ENCODE data around the gene GNL1. TPM values are rescaled to one million over a fixed set of nuclear protein-coding genes. Genes with fewer than 3 reads are reported as not detected.

The GNL1 gene
- total and polyA plus RNA-seq, 2 experiments from 2014 or later: 31.4 to 42.5 TPM

DNA sequence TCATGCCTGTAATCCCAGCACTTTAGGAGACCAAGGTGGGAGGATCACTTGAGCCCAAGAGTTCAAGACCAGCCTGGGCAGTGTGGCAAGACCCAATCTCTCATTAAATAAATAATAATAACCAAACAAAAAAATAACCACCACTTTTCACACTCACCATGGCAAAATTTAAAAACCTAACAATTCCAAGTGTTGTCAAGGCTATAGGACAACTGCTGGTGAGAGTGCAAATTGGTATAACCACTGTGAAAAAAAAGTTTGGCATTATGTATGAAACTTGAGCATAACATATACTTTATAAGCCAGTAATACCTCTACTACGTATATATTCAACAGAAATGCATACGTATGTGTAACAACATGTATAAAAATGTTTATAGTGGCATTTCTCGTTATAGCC is 4.6 kb upstream of the GNL1 start:
- Mint-ChIP-seq H3K4me1 (peaks cover 7% of the 10 kb centered on the region; the same call in 2 of the 3 replicates), H3K4me3 (no peak overlapping the region), H3K9me3 (no peaks in the 10 kb centered on the region; the same call in 2 of the 3 replicates), H3K36me3 (ENCODE audit: low read depth) (peaks cover 45% of the 10 kb centered on the region), H3K27ac (no peak overlapping the region), H3K27me3 (ENCODE audit: insufficient read depth, low read depth, poor library complexity) (peaks cover 19% of the 10 kb centered on the region)
- ATAC-seq (no peak), DNase-seq (ENCODE audit: low spot score) (no peak)
- Histone ChIP-seq H4K20me1 (replicated peaks; ENCODE audit: insufficient read depth) (peaks cover 33% of the 10 kb centered on the region), H3K27me3 (ENCODE audit: insufficient read depth) (no peaks in the 10 kb centered on the region), H3K4me3 (no peak overlapping the region), H3K79me2 (replicated peaks; ENCODE audit: insufficient read depth) (peaks cover 33% of the 10 kb centered on the region), H3K4me2 (no peak overlapping the region), H2AFZ (no peak overlapping the region), H3K4me1 (ENCODE audit: insufficient read depth) (peaks cover 6% of the 10 kb centered on the region; the same call in 1 of the 2 replicates), H3K9me2 (ENCODE audit: insufficient read depth) (no peaks in the 10 kb centered on the region), H3K27ac (ENCODE audit: low read depth) (no peak overlapping the region), H3F3A (replicated peaks; ENCODE audit: low read depth) (peaks cover 20% of the 10 kb centered on the region; the same call in 1 of the 2 replicates), H3K36me3 (ENCODE audit: insufficient read depth) (0 out of 2 replicates have a peak, but pooled peaks cover 4% of the 10 kb centered on the region)
- TF ChIP-seq POLR2AphosphoS5 (IDR thresholded peaks at IDR 0.05; ENCODE audit: low read depth) (no peak), NANOG (IDR thresholded peaks at IDR 0.05; ENCODE audit: borderline replicate concordance) (no peak), CREB1 (CRISPR knock-in tag; IDR thresholded peaks at IDR 0.05; ENCODE audit: low read depth) (no peak), JUNB (IDR thresholded peaks at IDR 0.05; ENCODE audit: unreplicated experiment) (no peak), EZH2 (IDR thresholded peaks at IDR 0.05; ENCODE audit: low read depth, unreplicated experiment) (no peak)
- TF ChIP-seq, protein P1, sequence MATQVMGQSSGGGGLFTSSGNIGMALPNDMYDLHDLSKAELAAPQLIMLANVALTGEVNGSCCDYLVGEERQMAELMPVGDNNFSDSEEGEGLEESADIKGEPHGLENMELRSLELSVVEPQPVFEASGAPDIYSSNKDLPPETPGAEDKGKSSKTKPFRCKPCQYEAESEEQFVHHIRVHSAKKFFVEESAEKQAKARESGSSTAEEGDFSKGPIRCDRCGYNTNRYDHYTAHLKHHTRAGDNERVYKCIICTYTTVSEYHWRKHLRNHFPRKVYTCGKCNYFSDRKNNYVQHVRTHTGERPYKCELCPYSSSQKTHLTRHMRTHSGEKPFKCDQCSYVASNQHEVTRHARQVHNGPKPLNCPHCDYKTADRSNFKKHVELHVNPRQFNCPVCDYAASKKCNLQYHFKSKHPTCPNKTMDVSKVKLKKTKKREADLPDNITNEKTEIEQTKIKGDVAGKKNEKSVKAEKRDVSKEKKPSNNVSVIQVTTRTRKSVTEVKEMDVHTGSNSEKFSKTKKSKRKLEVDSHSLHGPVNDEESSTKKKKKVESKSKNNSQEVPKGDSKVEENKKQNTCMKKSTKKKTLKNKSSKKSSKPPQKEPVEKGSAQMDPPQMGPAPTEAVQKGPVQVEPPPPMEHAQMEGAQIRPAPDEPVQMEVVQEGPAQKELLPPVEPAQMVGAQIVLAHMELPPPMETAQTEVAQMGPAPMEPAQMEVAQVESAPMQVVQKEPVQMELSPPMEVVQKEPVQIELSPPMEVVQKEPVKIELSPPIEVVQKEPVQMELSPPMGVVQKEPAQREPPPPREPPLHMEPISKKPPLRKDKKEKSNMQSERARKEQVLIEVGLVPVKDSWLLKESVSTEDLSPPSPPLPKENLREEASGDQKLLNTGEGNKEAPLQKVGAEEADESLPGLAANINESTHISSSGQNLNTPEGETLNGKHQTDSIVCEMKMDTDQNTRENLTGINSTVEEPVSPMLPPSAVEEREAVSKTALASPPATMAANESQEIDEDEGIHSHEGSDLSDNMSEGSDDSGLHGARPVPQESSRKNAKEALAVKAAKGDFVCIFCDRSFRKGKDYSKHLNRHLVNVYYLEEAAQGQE (IDR thresholded peaks at IDR 0.05; ENCODE audit: unreplicated experiment): no peak
- TF ChIP-seq, protein P2, sequence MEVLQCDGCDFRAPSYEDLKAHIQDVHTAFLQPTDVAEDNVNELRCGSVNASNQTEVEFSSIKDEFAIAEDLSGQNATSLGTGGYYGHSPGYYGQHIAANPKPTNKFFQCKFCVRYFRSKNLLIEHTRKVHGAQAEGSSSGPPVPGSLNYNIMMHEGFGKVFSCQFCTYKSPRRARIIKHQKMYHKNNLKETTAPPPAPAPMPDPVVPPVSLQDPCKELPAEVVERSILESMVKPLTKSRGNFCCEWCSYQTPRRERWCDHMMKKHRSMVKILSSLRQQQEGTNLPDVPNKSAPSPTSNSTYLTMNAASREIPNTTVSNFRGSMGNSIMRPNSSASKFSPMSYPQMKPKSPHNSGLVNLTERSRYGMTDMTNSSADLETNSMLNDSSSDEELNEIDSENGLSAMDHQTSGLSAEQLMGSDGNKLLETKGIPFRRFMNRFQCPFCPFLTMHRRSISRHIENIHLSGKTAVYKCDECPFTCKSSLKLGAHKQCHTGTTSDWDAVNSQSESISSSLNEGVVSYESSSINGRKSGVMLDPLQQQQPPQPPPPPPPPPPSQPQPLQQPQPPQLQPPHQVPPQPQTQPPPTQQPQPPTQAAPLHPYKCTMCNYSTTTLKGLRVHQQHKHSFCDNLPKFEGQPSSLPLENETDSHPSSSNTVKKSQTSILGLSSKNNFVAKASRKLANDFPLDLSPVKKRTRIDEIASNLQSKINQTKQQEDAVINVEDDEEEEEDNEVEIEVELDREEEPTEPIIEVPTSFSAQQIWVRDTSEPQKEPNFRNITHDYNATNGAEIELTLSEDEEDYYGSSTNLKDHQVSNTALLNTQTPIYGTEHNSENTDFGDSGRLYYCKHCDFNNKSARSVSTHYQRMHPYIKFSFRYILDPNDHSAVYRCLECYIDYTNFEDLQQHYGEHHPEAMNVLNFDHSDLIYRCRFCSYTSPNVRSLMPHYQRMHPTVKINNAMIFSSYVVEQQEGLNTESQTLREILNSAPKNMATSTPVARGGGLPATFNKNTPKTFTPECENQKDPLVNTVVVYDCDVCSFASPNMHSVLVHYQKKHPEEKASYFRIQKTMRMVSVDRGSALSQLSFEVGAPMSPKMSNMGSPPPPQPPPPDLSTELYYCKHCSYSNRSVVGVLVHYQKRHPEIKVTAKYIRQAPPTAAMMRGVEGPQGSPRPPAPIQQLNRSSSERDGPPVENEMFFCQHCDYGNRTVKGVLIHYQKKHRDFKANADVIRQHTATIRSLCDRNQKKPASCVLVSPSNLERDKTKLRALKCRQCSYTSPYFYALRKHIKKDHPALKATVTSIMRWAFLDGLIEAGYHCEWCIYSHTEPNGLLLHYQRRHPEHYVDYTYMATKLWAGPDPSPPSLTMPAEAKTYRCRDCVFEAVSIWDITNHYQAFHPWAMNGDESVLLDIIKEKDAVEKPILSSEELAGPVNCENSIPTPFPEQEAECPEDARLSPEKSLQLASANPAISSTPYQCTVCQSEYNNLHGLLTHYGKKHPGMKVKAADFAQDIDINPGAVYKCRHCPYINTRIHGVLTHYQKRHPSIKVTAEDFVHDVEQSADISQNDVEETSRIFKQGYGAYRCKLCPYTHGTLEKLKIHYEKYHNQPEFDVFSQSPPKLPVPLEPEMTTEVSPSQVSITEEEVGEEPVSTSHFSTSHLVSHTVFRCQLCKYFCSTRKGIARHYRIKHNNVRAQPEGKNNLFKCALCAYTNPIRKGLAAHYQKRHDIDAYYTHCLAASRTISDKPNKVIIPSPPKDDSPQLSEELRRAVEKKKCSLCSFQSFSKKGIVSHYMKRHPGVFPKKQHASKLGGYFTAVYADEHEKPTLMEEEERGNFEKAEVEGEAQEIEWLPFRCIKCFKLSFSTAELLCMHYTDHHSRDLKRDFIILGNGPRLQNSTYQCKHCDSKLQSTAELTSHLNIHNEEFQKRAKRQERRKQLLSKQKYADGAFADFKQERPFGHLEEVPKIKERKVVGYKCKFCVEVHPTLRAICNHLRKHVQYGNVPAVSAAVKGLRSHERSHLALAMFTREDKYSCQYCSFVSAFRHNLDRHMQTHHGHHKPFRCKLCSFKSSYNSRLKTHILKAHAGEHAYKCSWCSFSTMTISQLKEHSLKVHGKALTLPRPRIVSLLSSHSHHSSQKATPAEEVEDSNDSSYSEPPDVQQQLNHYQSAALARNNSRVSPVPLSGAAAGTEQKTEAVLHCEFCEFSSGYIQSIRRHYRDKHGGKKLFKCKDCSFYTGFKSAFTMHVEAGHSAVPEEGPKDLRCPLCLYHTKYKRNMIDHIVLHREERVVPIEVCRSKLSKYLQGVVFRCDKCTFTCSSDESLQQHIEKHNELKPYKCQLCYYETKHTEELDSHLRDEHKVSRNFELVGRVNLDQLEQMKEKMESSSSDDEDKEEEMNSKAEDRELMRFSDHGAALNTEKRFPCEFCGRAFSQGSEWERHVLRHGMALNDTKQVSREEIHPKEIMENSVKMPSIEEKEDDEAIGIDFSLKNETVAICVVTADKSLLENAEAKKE (CRISPR knock-in tag; IDR thresholded peaks at IDR 0.05): no peak
- TF ChIP-seq, protein P3, sequence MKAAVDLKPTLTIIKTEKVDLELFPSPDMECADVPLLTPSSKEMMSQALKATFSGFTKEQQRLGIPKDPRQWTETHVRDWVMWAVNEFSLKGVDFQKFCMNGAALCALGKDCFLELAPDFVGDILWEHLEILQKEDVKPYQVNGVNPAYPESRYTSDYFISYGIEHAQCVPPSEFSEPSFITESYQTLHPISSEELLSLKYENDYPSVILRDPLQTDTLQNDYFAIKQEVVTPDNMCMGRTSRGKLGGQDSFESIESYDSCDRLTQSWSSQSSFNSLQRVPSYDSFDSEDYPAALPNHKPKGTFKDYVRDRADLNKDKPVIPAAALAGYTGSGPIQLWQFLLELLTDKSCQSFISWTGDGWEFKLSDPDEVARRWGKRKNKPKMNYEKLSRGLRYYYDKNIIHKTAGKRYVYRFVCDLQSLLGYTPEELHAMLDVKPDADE (IDR thresholded peaks at IDR 0.05): no peak
